ENCODE data around the gene NME9.

DNA sequence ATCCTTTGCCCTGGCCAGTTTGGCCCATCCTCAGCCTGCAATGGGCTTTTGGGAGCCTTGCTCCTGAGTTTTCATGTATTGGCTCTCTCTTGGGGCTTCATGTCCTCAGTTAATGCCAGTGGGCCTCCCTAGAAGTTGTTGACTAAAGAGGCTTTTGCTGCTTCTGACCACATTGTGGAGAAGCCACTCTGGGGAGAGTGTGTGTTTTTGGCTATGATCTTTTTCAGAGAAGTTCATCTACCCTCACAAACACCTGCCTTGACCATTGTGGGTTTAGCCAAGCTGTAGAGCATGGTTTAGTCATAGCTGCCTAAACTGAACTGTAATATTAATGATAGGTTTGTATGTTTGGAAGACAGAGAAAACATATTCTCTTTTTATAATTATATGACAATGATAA lies 24.7 kb upstream of the NME9 start:
- TF ChIP-seq ZNF664 (tag by site-specific recombination; IDR thresholded peaks at IDR 0.05) (no peak), ZFP3 (tag by site-specific recombination; IDR thresholded peaks at IDR 0.05; ENCODE audit: low read depth) (no peak), ZNF501 (tag by site-specific recombination; IDR thresholded peaks at IDR 0.05) (no peak), ZNF433 (tag by site-specific recombination; IDR thresholded peaks at IDR 0.05; ENCODE audit: low read depth) (no peak), SCRT2 (tag by site-specific recombination; IDR thresholded peaks at IDR 0.05) (no peak), ZNF146 (tag by site-specific recombination; IDR thresholded peaks at IDR 0.05) (no peak), ZNF843 (tag by site-specific recombination; IDR thresholded peaks at IDR 0.05) (no peak)
- TF ChIP-seq, protein P1, sequence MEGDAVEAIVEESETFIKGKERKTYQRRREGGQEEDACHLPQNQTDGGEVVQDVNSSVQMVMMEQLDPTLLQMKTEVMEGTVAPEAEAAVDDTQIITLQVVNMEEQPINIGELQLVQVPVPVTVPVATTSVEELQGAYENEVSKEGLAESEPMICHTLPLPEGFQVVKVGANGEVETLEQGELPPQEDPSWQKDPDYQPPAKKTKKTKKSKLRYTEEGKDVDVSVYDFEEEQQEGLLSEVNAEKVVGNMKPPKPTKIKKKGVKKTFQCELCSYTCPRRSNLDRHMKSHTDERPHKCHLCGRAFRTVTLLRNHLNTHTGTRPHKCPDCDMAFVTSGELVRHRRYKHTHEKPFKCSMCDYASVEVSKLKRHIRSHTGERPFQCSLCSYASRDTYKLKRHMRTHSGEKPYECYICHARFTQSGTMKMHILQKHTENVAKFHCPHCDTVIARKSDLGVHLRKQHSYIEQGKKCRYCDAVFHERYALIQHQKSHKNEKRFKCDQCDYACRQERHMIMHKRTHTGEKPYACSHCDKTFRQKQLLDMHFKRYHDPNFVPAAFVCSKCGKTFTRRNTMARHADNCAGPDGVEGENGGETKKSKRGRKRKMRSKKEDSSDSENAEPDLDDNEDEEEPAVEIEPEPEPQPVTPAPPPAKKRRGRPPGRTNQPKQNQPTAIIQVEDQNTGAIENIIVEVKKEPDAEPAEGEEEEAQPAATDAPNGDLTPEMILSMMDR (tag by site-specific recombination; IDR thresholded peaks at IDR 0.05), result no peak
